Stimulated activated CD8-positive, alpha-beta memory T cell treated with anti-CD3 and anti-CD28 coated beads, Interleukin-12 subunit alpha, Interleukin-12 subunit beta, amount 100 ng/mL, for 4 hours (primary cell): ENCODE data around the gene TRAPPC3.

ENCODE experiments used
- DNase-seq: peaks from one replicate; pipeline ENCODE4 v3.0.0-alpha.2; 2020; ENCODE audit warnings: low read depth

Gene TRAPPC3

GRCh38 chr1:36126005-36126716 is 23.1 kb downstream of the TRAPPC3 start:
- DNase-seq, result no peak

- no peak for DNase-seq
Observed at GRCh38 chr1:36125129-36125991, 23.9 kb downstream of the TRAPPC3 start, which contains the start of gene COL8A2. TSS of gene COL8A2 (minus strand) at chr1:36125222. CDS start at chr1:36100242, 24,980 bp downstream.

- DNase-seq, result no peak
Observed at GRCh38 chr1:36124404-36125128, 24.7 kb downstream of the TRAPPC3 start.

- DNase-seq, result no peak
Observed at GRCh38 chr1:36123356-36123755, 25.9 kb downstream of the TRAPPC3 start.

- no peak for DNase-seq
Observed at GRCh38 chr1:36122062-36123030, 26.9 kb downstream of the TRAPPC3 start.

GRCh38 chr1:36119456-36119855 is 29.8 kb downstream of the TRAPPC3 start:
- no peak for DNase-seq

GRCh38 chr1:36118447-36119204 is 30.7 kb downstream of the TRAPPC3 start:
- DNase-seq, result no peak

- no peak for DNase-seq
Observed at GRCh38 chr1:36116901-36117300, 32.4 kb downstream of the TRAPPC3 start.

- no peak for DNase-seq
Observed at GRCh38 chr1:36115931-36116330, 33.4 kb downstream of the TRAPPC3 start.

GRCh38 chr1:36115200-36115669 is 34.1 kb downstream of the TRAPPC3 start:
- no peak for DNase-seq

GRCh38 chr1:36114371-36114770 is 34.9 kb downstream of the TRAPPC3 start:
- DNase-seq, result no peak

GRCh38 chr1:36112823-36113222 is 36.5 kb downstream of the TRAPPC3 start:
- no peak for DNase-seq

- DNase-seq, result no peak
Observed at GRCh38 chr1:36111151-36111550, 38.1 kb downstream of the TRAPPC3 start.

- no peak for DNase-seq
Observed at GRCh38 chr1:36109041-36109679, 40.1 kb downstream of the TRAPPC3 start.

- DNase-seq, result no peak
Observed at GRCh38 chr1:36108314-36108713, 41.0 kb downstream of the TRAPPC3 start.

- no peak for DNase-seq
Observed at GRCh38 chr1:36107394-36107793, 41.9 kb downstream of the TRAPPC3 start.

GRCh38 chr1:36106269-36106668 is 43.0 kb downstream of the TRAPPC3 start:
- DNase-seq, result no peak

GRCh38 chr1:36101546-36101945 is 47.7 kb downstream of the TRAPPC3 start:
- no peak for DNase-seq

- DNase-seq, result no peak
Observed at GRCh38 chr1:36100376-36100775, 48.9 kb downstream of the TRAPPC3 start.
